Fibroblast of lung (primary cell): Measurements from ENCODE around the gene C2CD4A.

ENCODE experiments used
- CTCF ChIP-seq, 2 donors: IDR thresholded peaks in 1 of 2; conservative IDR thresholded peaks in 1 of 2; 1 replicate in 1 of 2; 2 replicates in 1 of 2; pipeline ENCODE4 v1.5.1; 2011 to 2012; ENCODE audit warnings: low read length in 2 of 2, control low read depth in 1 of 2, inconsistent platforms in 1 of 2, low read depth in 1 of 2, mild to moderate bottlenecking in 1 of 2
- EZH2 ChIP-seq: IDR thresholded peaks from 2 replicates; pipeline ENCODE4 v1.5.1; 2012; ENCODE audit warnings: low read length, control low read depth, mild to moderate bottlenecking; ENCODE audit errors: missing control alignments

GRCh38 chr15:62026487-62027262 lies 40.1 kb upstream of the C2CD4A start:
- TF ChIP-seq CTCF (conservative IDR thresholded peaks at IDR 0.05 in 1 of 2, IDR thresholded peaks at IDR 0.05 in 1 of 2; ENCODE audit: low read depth in 1 of 2, low read length in 2 of 2): no peak
- no peak for TF ChIP-seq EZH2
